IPS-20b (cell line): ENCODE results near the gene ACOX2.

Experiments
- H3K27ac ChIP-seq: one replicate; pipeline ENCODE4 v1.5.1; 2013; ENCODE audit warnings: low read length
- H3K27me3 ChIP-seq: 2 replicates; pipeline ENCODE4 v1.6.1; 2013; ENCODE audit warnings: mild to moderate bottlenecking, low read length, inconsistent platforms; ENCODE audit not compliant: insufficient read depth
- H3K36me3 ChIP-seq: 2 replicates; pipeline ENCODE4 v1.6.1; 2013; ENCODE audit warnings: low read depth, mild to moderate bottlenecking, inconsistent platforms, low read length, moderate library complexity; ENCODE audit not compliant: insufficient read depth
- H3K4me1 ChIP-seq: 2 replicates; pipeline ENCODE4 v1.6.1; 2013; ENCODE audit warnings: mild to moderate bottlenecking, control low read depth, inconsistent platforms, low read length, moderate library complexity; ENCODE audit not compliant: insufficient read depth
- H3K4me3 ChIP-seq: 2 replicates; pipeline ENCODE4 v1.5.1; 2013; ENCODE audit warnings: mild to moderate bottlenecking, low read length, inconsistent platforms
- H3K9ac ChIP-seq: 2 replicates; pipeline ENCODE4 v1.6.1; 2013; ENCODE audit warnings: low read depth, mild to moderate bottlenecking, inconsistent platforms, low read length, moderate library complexity
- H3K9me3 ChIP-seq: 2 replicates; pipeline ENCODE4 v1.6.1; 2013; ENCODE audit warnings: mild to moderate bottlenecking, low read depth, low read length, inconsistent platforms; ENCODE audit not compliant: insufficient read depth

Gene ACOX2

DNA sequence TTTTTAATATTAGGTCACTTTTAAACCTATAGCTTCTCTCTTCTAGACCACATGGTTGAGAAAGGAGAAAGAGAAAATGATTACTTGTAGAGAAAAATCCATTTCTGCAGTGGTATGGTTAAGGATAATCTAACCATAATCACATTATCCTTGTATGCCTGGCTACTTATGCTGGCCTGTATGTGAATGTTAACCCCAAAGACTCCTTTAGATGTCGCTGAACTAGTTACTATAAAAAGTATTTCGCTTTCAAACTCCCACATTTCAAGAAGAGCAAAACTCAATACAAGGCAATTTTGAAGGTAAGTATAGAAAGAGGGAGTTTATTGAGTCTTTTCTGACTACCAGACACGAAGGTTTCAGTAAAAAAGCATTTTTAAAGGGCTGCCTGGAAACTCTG lies 42.9 kb downstream of the ACOX2 start:
- H3K4me3 ChIP-seq, result peak overlapping the region; percentile 93
- no peak overlapping the region for H3K9ac ChIP-seq
- peaks cover 52% of the 10 kb centered on the region for H3K4me1 ChIP-seq

DNA sequence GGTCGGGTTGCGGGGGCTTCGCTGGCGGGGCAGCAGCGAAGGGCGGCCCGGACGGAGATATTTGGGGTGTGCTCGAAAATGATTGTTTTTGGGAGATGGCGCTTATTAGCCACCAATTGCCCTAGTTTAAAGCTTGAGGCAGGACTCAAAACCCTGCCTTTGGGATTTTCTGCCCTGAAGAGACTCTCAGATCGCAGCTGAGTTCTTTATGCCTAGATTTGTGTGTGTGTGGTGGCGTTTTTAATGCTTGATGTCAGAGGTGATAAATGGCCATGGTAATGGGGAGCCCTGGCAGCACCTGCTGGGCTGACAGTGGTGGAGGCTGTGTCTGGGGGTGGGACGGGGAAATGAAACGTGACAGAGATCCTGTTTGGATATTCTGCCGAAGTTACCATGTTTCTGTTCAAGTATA lies 44.5 kb downstream of the ACOX2 start:
- no peaks in the 10 kb centered on the region for H3K27me3 ChIP-seq
- no peaks in the 10 kb centered on the region for H3K9me3 ChIP-seq
- peak overlapping the region; percentile 81; the same call in 1 of the 2 replicates for H3K9ac ChIP-seq
- H3K36me3 ChIP-seq, result no peaks in the 10 kb centered on the region
- H3K4me1 ChIP-seq, result peaks cover 48% of the 10 kb centered on the region
- peak overlapping the region; percentile 93 for H3K4me3 ChIP-seq
- no peak overlapping the region for H3K27ac ChIP-seq

More for the DNA sequence above, 42.9 kb downstream of the ACOX2 start:
- H3K27ac ChIP-seq, result no peak overlapping the region
- no peaks in the 10 kb centered on the region for H3K27me3 ChIP-seq
- H3K9me3 ChIP-seq, result no peaks in the 10 kb centered on the region
- no peaks in the 10 kb centered on the region for H3K36me3 ChIP-seq

DNA sequence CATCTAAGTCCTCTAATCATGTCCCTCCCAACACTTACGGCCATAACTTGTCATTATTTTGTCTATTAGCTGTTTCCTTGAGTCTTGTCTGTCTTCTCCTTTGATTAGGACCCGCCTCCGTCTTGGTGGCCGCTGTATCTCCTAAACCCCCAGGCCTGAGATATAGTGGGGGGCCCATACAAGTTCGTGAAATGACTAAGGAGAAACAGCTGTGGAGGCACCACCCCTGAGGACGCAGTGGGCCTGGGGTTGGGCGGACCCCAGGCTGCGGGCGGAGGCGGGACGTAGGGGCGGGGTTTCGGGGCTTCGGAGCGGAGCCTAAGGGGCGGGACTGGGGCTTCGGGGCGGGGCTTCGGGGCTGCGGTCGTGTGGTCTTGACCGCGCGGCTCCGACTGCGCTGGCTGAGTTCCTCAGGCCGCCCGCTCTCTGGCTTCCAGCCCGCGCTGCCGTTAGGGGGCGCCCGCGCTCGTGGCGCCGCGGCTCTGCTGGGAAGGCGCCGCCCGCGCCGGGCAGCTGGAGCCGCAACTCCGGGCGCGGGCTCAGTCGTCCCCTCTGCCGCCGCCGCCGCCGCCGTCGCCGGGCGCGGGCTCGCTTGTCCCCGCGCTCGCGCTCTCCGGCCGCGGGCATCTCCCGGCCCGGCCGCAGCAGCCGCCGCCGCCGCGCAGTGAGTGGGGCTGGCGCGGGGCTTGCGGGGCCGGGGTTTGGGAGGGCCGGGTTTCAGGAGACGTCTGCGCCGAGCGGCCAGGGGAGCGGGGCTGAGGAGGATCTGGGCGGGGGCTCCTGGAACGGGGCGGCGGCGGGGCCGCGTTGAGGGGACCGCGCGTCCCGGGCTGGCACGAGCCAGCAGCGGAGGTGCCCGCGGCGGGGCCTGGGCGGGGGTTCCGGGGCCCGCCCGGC lies 45.2 kb downstream of the ACOX2 start, which contains the start of gene KCTD6:
KCTD6 (plus strand) TSS at position 591 of the 897 bp plus-strand sequence. CDS start 6,660 bp downstream, outside the sequence.
- H3K27ac ChIP-seq, result peak within 1 kb of the TSS; percentile 65

DNA sequence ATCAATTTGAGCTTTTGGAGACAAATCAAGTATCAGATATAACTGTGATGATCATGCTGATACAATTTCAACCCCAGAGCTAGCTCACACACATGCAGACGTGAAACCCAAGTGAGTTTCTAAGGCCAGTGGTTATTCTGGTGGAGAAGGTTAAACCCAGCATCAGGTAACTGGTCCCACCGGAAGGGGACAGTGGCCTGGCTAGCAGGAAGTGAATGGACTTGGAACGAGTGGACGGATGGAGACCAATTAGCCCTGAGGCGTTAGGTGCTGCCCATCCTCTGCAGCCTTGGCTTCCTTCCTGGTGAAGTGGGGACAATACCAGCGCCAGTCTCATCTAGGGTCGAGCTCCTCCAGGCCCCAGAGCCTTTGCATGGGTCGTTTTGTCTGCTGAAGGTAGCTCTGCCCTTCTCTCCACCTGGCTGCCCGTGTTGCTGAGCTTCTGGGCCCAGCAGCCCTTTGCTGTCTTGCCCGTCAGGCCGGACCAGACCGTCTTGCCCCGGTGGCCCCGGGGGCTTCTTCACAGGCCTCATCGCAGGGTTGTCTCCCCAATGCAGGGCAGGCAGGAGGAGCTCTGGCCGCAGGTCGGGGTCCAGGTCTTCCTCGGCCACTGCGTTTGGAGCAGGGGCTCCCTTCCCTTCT lies 46.0 kb downstream of the ACOX2 start:
- Histone ChIP-seq H3K9me3 (no peaks in the 10 kb centered on the region), H3K27ac (peak overlapping the region; percentile 65), H3K4me1 (peaks cover 34% of the 10 kb centered on the region), H3K9ac (peak overlapping the region; percentile 65; the same call in 1 of the 2 replicates), H3K27me3 (no peaks in the 10 kb centered on the region; the same call in 1 of the 2 replicates), H3K4me3 (peak overlapping the region; percentile 67), H3K36me3 (no peaks in the 10 kb centered on the region)

More for the DNA sequence above, 45.2 kb downstream of the ACOX2 start, which contains the start of gene KCTD6:
- Histone ChIP-seq H3K4me1 (peaks cover 41% of the 10 kb centered on the region), H3K27me3 (no peaks in the 10 kb centered on the region), H3K36me3 (no peaks in the 10 kb centered on the region), H3K9me3 (no peaks in the 10 kb centered on the region), H3K4me3 (peak within 1 kb of the TSS; percentile 93), H3K9ac (peak within 1 kb of the TSS; percentile 81; the same call in 1 of the 2 replicates)

DNA sequence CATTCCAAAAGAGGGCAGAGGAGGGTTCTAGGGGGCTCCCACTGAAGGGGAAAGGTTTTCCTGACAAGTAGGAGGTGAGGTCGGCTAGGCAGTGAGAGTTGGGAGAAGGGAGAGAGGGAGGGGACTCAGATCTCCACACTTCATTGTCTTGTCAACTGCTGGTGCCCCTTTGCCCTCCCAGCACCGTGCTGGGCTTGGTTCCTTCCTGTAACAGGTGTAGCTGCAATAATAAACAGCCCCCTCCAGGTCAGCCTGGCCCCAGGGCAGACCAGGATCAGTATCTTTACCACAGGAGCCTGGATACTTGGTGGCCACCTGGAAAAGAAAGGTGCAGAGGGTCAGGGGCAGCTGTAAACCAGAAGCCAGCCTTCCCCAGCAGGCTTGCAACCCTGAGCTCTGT lies 48.0 kb downstream of the ACOX2 start:
- Histone ChIP-seq H3K4me1 (peaks cover 14% of the 10 kb centered on the region; the same call in 1 of the 2 replicates), H3K27ac (no peak overlapping the region), H3K36me3 (no peaks in the 10 kb centered on the region), H3K9ac (no peak overlapping the region), H3K4me3 (no peak overlapping the region), H3K27me3 (no peaks in the 10 kb centered on the region; the same call in 1 of the 2 replicates), H3K9me3 (no peaks in the 10 kb centered on the region)

DNA sequence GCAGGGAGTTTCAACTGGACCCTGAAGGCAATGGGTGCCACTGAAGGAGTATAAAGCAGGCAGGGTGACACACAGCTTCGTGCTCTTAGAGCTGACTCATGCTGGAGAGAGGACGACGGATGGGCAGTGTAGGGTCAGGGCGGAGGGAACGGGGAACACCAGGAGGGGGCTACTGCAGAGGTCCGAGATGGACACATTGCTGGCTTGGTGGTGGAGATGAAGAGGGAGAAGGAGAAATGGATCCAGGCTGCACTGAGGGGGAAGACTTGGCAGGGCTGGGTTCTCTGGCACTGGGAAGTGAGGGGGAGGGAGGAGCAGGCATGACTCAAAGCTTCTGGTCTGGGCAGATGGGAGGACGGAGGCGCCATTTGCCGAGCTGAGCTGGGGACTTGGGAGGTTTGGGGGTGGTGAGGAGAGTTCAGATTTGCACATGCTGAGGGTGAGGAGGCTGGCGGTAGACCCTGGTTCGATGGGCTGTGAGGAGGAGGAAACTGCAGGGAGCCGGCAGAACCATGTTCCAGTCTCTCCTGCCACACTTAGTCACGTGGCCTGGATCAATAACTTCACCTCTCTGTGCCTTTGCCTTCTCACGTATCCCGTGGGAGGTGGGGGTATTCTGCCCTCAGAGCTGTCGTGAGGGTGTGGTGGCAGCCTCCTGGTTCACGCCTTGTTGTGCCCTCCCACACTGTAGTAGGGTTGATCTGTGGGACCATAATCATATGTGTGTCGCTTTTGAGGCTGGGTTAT lies 49.7 kb downstream of the ACOX2 start:
- Histone ChIP-seq H3K27ac (no peak overlapping the region), H3K27me3 (no peaks in the 10 kb centered on the region; the same call in 1 of the 2 replicates), H3K4me1 (peaks cover 4% of the 10 kb centered on the region; the same call in 1 of the 2 replicates), H3K9me3 (no peaks in the 10 kb centered on the region), H3K4me3 (no peak overlapping the region), H3K9ac (no peak overlapping the region), H3K36me3 (no peaks in the 10 kb centered on the region)

DNA sequence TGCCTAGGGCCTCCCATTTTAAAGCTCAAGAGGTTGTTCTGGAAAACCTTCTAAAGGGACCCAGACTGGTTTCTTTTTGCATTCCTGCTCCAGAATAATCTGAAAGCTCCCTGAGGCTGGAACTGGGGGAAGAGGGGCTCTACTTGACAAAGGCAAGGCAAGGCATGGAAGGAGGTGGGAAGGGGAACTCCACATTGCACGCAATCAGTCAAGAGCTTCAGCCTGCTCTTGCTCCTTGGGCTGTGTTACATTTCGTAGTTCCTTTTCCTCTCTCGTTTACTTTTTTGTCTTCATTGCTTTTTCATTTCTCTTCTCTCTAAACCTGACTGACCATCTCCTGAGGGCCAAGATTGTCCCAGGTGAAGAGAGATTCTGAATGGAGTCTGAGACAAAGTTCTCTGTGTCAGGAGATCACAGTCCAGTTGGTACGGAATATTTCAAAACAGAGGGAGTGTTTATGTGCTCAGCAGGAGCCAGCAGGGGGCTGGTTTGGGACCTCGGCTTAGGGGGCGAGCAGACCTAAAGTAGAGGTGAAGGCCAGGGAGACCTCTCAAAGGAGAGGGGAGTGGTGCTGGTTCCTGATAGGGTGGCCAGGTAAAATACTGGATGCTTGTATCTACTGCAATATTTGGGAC lies 51.1 kb downstream of the ACOX2 start:
- H3K27ac ChIP-seq, result no peak overlapping the region
- H3K9me3 ChIP-seq, result no peaks in the 10 kb centered on the region
- no peak overlapping the region for H3K9ac ChIP-seq
- no peaks in the 10 kb centered on the region for H3K4me1 ChIP-seq
- no peaks in the 10 kb centered on the region for H3K36me3 ChIP-seq
- no peaks in the 10 kb centered on the region; the same call in 1 of the 2 replicates for H3K27me3 ChIP-seq
- H3K4me3 ChIP-seq, result no peak overlapping the region

DNA sequence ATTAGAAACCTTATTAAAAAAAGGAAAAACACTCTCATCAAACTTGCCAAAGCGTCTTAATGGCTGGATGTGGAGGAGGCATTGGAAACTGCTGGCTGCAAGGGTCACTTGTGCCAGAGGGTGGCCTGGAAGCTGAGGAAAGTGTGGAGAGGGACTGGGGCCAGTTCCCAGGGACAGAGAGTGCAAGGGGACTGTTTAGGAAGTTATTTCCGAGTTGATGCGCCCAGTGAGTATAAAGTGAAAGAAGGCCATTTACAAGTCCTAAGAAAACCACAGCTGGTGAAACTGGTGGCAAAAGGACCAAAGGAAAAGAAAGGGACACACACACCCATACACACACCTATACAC lies 52.3 kb downstream of the ACOX2 start:
- Histone ChIP-seq H3K4me1 (no peaks in the 10 kb centered on the region), H3K27me3 (no peaks in the 10 kb centered on the region; the same call in 1 of the 2 replicates), H3K27ac (no peak overlapping the region), H3K9ac (no peak overlapping the region), H3K4me3 (no peak overlapping the region), H3K36me3 (no peaks in the 10 kb centered on the region), H3K9me3 (no peaks in the 10 kb centered on the region; the same call in 1 of the 2 replicates)

DNA sequence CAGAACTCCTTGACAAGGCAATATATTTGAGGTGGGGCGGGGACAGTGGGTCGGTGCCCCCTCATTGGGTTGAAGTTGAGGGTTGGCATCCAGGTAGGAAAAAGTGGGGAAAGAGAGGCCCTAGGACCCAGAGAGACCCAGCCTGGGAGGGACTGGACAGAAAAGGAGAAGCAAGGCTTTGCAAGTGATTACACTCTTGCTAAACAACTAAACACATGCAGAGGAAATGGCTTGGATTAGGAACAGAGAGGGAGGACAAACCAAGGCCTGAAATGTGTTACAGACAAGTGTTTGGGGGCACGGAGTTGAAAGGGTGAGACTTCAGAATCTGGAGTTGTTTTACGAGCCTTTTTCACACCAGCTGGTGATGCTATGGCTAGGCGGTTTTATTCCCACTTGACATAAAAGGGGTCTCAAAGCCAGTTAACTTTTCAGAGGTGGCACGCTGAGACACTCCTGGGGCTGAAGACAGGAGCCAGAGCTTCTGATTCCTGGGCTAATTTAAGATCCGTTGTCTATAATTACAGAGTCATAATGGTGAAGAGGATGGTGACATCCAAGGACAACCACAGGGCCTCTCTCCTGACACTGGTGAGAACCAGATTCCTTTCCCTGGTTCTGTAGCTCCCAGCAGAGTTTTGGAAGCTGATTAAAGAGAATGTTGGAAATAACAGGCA lies 52.8 kb downstream of the ACOX2 start:
- Histone ChIP-seq H3K36me3 (no peaks in the 10 kb centered on the region), H3K27me3 (no peaks in the 10 kb centered on the region; the same call in 1 of the 2 replicates), H3K9ac (no peak overlapping the region), H3K27ac (no peak overlapping the region), H3K9me3 (no peaks in the 10 kb centered on the region; the same call in 1 of the 2 replicates), H3K4me3 (no peak overlapping the region), H3K4me1 (no peaks in the 10 kb centered on the region)

DNA sequence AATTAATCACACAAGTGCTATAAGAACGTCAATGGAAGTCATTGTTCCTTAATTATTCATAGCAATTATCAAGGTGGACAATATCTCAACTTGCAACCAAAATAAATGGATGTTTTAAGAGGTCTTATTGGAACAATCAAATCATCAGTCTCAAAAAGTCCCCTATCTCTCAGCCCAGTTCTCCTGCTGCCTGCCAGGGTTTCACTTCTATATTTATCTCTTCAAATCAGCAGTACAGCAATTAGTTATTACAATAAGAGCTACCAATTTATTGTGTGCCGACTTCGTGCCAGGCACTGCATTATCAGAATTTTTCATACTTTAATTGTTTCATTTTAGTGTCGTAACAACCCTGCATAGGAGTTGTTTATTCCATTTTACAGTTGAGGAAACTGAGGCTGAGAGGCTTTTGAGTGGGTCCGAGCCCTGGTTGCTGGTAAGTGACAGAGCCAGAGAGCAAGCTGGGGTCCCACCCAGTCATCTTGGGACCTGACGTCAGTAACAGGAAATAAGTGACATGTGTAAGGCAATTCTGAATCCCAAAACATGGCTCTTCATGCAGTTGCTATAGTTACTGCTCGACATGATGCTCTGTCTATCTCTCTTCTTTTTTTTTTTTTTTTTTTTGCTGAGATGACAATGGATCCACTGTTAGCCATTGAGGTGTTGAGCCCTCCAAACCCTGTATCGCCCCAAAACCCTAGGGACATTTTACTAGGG lies 53.9 kb downstream of the ACOX2 start:
- no peaks in the 10 kb centered on the region; the same call in 1 of the 2 replicates for H3K9me3 ChIP-seq
- no peak overlapping the region for H3K27ac ChIP-seq
- H3K27me3 ChIP-seq, result no peaks in the 10 kb centered on the region; the same call in 1 of the 2 replicates
- H3K4me1 ChIP-seq, result no peaks in the 10 kb centered on the region
- no peak overlapping the region for H3K9ac ChIP-seq
- H3K4me3 ChIP-seq, result no peak overlapping the region
- no peaks in the 10 kb centered on the region for H3K36me3 ChIP-seq
